GM18517 (cell line): ENCODE results near the gene PDE6D.

Experiments
- ATAC-seq: cut with Tn5 transposase; IDR thresholded peaks from one replicate; pipeline ENCODE4 v1.9.1; 2021; ENCODE audit warnings: mild to moderate bottlenecking, moderate library complexity; ENCODE audit not compliant: unreplicated experiment

Gene PDE6D

DNA sequence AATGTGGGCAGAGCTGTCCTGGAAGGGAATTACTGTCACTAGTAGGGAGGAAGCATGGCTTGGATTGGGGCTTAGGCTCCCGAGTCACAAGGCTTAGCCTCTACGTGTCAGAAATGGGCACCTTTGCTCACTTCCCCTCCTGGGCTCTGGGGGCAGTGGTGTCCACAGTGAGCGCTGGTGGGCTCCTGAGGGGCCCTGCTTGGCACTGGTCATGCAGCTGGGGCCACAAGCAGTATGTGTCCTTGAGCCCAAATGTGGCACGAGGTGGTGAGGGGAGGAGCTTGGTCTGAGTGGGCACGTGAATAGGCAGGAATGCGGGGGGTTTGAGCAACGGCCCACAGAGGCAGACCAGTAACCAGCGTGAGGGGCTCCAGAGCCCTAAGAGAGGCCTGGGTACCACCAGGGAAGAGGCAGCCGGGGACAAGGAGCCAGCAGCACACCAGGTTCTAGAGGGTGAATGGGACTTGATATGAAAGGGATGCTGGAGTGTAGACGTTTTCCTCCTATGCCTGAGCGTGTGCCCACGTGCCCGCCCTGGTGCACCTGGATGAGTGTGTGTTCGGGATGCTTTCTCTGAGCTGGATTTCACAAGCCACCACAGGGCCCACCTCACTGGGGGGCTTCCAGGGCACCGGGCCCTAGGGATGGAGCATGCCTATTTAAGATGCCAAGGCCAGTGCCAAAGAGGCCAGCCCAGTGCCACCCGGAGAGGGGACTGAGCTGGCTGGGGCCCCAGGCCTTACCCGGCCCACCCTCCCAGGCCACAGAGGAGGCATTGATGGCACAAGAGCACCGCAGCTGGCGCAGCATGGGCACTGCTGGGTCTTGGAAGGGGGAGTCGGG lies 95.5 kb downstream of the PDE6D start:
- no peak for ATAC-seq

DNA sequence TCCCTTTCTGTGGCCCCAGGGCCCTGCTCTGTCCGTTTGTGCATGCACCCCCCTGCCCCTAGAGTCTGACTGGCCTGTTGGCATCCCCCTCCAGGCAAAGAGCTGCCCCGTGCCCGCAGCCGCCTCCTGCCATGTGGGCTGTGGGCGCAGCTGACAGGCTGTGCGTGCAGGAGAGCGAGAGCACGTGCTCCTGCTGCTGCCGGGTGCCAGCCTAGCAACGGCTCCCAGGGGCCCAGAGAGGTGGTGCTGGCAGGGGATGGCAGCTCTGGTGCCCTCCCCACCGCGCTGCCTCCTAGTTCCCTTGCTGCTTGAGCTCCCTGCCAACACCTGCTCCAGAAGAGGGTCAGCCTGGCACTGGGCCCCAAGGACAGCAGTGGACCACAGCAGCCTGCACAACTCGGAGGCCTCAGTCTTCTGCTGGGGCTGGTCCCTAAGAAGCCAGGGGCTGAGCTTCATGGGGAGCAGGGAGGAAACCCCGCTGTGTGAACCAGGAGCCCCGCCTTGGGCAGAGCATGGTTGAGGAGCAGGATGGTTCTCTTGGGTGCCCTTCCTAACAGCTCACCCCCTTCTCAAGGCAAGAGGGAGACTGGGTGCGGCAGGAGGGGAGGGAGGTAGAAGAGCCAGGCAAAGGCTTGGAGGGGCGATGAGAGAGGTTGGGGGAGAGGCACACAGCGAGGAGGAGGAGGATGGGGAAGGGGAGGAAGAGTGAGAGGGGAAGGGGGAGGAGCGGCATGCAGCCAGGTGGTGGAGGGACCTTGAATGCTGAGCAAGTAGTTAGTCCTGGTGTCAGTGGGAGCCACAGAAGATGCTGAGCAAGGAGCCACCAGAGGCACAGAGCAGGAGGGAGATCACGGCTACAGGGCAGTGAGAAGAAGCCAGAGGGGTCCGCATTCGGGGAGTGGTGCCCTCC lies 96.5 kb downstream of the PDE6D start:
- no peak for ATAC-seq

DNA sequence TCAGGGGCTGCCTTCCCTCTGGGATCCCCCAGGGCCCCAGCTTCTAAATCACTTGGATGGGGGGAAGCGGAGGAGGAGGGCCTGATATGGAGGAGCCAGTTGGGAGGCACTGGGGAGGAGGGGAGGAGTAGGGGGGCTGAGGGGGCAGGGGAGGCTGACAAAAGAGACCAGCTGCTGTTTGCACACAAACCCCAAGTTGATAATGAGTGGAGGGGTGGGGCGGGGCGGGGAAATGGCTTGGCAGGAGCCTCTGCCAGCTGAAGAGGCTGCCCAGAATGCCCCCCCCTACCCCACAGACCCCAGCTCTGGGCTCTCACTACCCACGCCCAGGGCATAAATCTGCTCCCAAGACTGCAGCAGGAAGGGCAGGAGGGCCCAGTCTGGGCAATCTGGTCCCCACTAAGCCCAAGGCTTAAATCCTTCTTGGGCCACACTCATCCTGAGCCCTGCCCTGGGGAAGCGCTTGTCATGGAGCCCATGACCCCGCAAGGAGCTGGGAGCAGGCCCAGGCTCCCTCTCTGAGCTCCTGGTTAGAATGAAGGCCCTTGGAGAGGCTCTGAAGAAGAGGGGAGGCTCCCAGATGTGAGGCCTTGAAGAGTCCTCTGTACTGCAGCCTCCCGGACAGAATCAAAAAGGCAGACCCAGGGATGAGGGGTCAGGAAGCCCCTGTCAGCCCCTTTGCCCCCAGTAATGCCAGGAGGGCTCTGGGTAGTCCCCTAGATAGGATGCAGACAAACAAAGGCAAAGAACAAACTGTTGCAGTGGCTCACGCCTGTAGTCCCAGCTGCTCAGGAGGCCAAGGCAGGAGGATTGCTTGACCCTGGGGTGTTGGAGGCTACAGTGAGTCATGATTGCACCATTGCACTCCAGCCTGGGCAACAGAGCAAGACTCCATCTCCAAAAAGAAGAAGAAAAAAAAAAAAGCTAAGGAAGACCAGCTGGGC lies 97.5 kb downstream of the PDE6D start:
- no peak for ATAC-seq

DNA sequence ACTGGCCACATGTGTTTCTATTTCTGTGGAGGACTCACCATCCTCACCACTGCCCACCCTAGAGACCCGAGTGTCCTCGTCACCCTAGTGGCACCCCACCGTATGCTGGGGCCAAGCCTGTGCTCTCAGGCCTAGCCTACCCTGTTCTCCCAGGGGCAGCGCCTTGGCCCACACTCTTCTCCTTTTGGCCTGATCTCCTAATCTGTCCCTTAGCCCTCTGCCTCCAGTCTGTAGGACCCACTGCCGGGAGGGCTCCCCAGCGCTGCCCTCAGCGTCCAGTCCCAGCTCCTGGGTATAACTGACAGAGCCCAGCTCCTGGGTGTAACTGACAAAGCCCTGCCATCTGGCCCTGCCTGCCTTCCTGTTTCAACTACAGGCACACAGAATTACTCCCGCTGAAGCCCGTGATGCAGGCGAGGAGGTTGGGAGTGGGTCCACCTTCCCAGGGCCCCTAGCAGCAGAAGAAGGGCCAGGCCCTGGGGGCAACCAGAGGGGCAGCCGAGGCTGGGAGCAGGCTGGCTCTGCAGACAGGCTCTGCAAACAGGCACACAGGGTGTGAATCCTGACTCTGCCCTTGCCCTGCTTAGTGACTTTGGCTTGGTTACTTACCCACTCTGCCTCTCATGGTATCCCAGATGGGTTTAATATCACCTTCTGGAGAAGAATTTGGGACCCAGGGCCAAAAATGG lies 98.3 kb downstream of the PDE6D start:
- no peak for ATAC-seq
